GM08714 (cell line): Measurements from ENCODE around the gene VDAC2.
"Not testable (repeated sequence)": the region's sequence is repeated elsewhere in the genome, so short reads cannot be mapped to it uniquely, and the experiment has no call there.

Experiments used
- H3K4me3 ChIP-seq: fragments of 200-500 bp; sonication (Bioruptor generic); 2 replicates; pipeline ENCODE4 v1.5.1; 2014; ENCODE audit warnings: mild to moderate bottlenecking, low read length, inconsistent platforms
- ZNF274 ChIP-seq: IDR thresholded peaks from 2 replicates; pipeline ENCODE4 v1.6.1; 2012; ENCODE audit warnings: mild to moderate bottlenecking, low read depth, low read length

VDAC2 gene

DNA sequence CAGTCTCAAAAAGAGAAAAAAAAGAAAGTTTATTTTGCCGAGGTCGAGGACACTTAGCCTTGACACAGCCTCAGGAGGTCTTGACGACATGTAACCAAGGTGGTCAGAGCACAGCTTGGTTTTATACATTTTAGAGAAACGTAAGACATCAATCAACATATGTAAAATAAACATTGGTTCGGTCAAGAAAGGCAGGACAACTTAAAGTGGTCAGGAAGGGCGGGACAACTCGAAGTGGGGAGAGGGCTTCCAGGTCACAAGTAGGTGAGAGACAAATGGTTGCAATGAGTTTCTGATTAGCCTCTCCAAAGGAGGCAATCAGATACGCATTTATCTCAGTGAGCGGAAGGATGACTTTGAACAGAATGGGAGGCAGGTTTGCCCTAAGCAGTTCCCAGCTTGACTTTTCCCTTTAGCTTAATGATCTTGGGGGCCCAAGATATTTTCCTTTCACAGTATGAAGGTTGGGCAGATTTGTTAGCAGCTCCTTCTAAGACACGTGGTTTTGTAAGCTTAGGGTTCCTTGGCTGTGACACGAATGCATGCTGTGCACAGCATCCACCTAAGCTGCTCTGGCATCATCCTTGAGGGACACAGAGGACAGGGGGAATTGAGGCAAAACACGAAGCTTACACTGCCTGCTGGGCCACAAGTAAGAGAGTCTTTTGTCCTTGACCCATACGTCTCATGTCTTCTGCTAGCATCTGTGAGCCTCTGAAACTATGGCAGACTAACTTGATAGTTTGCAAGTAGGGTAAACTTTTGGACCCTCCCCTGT is 3.3 kb upstream of the VDAC2 start:
- H3K4me3 ChIP-seq: no peak overlapping the region
- TF ChIP-seq ZNF274: no peak

DNA sequence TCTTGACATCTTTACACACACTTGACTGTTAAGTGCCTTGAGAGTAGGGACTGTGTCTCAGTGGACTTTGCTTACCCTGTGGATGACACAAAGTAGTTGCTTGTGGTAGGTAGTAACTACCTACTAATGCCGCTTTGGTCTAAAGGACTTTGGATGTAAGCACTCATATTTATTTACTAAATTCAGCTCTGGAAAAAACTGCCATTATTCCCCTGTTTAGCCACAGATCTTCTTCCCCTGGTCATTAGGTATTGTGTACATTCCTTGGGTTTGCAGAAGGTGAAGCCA is 2.8 kb upstream of the VDAC2 start:
- no peak for TF ChIP-seq ZNF274
- no peak overlapping the region for H3K4me3 ChIP-seq

DNA sequence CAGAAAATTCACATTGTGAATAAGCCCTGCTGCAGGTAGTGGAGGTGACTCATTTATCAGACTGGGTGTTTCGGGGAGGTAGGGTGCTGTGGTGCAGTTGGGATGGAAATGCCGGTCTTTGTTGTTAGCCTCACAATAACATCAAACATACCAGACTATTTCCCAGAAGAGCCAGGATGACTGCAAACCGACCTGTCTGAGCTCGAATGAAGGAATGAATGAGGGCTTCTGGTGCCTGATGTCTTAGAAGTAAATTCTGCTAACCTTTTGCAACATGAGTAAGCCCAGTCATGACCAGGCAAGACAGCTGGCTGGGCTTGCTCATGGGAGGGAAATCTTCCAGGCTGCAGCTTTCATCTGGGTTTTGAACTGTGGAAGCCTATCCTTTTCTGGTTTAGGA is 2.4 kb upstream of the VDAC2 start:
- no peak overlapping the region for H3K4me3 ChIP-seq
- no peak for TF ChIP-seq ZNF274

DNA sequence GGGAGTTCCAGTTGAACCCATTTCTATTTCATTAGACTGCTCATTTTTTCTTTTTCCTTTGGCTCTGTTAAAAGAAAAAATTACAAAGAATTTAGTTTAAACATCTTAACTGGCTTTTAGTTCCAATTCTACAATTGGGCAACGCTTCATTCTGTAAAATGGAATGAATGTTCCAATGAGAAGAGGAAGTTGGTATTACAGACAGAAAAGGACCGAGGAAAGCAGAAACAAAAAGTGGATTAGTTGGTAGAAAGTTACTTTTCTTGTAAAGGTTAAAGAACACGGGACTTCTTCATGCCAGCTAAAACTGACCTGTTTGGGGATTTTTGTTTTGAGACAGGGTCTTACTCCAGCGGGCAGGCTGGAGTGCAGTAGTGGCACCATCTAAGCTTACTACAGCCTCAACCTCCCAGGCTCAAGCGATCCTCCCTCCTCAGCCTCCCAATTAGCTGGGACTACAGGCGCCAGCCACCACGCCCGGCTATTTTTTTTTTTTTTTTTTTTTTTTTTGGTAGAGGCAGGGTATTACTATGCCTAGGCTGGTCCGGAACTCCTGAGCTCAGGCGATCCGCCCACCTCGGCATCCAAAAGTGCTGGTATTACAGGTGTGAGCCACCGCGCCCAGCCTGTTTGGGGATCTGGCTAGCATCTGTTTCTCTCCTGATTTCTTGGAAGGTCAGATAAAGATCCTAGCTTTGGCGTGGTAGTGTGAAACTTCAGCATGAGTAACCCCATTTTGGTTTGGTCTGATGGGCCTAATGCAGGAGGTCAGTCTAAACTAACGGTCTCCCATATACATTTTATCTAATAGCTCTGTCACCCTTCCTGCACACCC is 1.3 kb upstream of the VDAC2 start:
- TF ChIP-seq ZNF274: no peak
- peak overlapping the region; percentile 99; the same call in 1 of the 2 replicates for H3K4me3 ChIP-seq

DNA sequence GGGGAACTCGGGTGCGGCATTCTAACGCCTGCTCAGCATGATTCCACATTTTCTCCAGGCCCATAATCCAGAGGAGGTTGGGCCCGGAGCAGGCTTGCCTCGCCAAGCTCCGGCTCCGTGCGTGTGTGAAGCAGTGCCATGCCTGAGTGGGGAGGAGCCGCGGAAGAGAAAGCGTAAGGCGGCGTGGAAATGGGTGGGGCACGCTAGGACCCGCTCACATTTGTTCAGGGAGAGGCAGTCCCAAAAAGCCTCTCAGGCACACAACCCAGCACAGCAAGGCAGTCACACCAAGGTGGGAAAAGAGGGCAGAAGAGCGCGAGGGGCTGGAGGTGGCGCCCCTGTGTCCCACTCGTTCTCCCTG is 695 bp upstream of the VDAC2 start:
- H3K4me3 ChIP-seq: peak overlapping the region; percentile 99; the same call in 1 of the 2 replicates
- no peak for TF ChIP-seq ZNF274

DNA sequence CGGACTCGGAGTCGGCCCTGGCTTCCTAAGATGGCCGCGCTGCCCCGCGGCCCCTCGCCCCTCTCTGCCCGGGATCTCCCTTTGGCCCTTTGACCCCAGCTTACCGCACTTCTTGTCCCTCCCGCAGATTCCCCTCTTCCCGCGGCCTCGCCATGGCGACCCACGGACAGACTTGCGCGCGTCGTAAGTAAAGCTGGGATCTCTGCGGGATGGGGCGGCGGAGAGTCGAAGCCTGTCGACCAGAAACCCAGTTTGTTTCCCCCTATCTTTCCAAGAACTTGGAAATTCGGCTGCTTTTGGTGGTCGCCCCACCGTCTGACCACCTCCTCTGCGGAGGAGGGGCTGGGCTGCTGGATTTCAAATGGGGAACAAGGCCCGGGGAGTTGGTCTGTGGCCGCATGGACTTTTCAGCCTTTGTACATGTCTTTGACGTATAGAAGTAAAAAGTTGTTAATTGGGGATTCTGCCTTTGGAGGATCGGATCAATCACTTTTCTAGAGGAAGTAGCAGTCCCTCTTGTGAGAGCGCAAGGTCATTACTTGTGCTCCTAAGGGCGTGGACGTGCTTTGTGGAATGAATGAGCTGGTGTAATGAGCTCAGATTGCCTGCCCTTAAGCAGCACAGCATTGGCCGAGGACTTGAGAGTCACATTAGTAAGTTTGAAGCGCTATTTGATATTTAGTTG is 553 bp downstream of the VDAC2 start:
- peak overlapping the region; percentile 99 for H3K4me3 ChIP-seq
- TF ChIP-seq ZNF274: no peak

DNA sequence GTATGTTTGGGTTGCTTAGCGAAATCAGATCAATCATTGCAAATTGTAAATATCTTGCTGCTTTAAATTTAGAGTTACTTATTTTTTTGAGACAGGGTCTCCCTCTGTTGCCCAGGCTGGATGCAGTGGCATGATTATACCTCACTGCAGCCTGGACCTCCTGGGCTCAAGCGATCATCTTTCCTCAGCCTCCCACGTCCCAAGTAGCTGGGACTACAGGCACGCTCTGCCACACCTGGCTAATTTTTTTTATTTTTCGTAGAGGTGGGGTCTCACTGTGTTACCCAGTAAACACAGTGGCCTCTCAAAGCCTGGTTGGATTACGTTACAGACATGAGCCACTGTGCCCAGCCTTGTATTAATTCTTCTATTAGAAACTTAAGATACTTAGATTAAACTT is 1.7 kb downstream of the VDAC2 start:
- H3K4me3 ChIP-seq: peak overlapping the region; percentile 42
- TF ChIP-seq ZNF274: no peak

DNA sequence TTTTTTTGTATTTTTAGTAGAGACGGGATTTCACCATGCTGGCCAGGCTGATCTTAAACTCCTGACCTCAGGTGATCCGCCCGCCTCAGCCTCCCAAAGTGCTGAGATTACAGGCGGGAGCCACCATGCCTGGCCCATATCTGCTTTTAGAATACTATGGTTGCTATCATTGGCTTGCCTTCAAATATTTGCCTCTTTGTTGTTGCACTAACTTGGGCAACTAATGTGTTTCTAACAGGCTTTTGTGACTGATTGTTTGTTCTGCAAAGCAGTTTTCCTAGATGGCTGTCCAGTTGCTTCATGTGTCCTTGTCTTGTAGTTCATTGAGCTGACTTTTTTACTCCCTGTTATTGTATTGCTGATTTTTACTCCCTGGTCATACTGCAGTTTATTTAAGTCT is 9.7 kb downstream of the VDAC2 start:
- no peak overlapping the region for H3K4me3 ChIP-seq
- no peak for TF ChIP-seq ZNF274

DNA sequence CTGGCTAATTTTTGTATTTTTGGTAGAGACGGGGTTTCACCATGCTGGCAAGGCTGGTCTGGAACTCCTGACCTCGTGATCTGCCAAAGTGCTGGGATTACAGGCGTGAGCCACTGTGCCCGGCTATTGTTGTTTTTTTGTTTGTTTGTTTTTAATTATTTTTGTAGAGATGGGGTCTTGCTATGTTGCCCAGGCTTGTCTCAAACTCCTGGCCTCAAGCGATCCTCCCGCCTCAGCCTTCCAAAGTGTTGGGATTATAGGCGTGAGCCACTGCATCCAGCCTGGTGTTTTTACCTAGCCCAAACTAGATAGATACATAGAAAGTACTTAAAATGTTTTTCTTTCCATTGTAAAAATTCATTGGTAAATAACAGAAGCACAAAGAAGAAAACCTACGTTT is 10.9 kb downstream of the VDAC2 start:
- not testable (repeated sequence) for H3K4me3 ChIP-seq

DNA sequence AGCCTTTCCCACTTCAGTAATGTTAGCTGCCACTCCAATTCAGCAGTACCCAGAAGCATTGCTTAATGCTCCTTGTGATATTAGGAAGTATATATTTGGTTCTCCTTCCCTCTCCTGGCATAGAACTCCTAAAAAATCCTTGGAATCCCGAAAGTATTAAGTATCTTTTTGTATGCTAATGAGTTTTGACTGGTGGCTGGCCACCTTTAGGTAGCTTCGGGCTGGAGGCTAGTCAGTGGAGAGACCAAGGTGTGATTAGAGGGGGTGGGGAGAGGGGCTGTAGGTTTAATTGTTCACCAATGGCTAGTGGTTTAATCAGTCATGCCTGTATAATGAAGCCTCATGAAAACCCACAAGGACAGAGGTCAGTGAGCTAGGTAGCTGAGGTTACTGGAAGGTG is 12.9 kb downstream of the VDAC2 start:
- no peak overlapping the region for H3K4me3 ChIP-seq
- no peak for TF ChIP-seq ZNF274

DNA sequence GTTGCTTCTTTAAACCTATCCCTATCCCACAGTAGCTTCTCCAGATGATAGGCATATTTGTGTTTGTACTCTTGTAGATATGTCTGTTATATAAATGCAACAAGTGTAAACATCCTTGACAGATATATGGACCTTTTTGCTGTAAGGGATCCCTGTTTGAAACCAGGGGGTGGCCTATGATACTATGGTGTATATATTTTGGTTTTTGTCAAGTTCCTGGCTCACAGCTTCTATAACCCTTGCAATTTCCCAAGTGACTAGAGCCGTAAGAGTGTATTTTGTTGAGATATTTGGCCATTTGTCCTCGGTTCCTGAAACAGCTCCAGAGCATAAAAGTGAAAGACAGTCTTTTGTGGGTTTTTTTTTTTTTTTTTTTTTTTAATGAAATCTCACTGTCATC is 15.5 kb downstream of the VDAC2 start:
- TF ChIP-seq ZNF274: no peak
- H3K4me3 ChIP-seq: no peak overlapping the region

DNA sequence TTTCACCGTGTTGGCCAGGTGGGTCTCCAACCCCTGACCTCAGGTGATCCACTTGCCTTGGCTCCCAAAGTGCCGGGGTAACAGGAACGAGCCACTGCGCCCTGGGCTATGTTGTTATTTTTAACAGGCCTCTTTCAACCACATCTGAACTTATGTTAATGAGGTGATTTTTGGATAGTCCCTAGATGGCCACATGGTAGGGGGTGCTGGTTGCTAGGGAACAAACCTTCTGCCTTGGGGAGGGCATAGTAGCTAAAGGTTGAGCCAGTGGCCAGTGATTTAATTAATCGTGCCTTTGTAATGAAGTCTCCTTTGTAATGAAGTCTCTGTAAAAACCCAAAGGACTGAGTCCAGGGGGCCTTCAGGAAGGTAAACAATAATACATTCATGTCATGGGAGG is 16.1 kb downstream of the VDAC2 start:
- H3K4me3 ChIP-seq: no peak overlapping the region

DNA sequence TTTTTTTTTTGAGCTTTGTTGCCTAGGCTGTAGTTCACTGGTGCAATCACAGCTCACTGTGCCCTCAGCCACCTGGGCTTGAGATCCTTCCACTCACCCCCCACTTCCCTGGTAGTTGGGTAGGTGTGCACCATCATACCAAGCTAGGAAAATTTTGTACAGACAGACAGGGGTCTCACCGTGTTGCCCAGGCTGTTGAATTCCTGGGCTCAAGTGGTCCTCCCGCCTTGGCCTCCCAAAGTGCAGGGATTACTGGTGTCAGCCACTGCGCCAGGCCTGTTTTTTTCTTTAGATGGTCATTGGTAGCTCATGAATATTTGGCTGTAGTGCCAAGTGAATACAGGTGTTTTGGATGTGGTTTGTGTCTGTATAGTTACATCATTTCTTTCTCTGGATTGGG is 17.7 kb downstream of the VDAC2 start:
- no peak for TF ChIP-seq ZNF274

More for the DNA sequence above, 16.1 kb downstream of the VDAC2 start:
- TF ChIP-seq ZNF274: no peak

DNA sequence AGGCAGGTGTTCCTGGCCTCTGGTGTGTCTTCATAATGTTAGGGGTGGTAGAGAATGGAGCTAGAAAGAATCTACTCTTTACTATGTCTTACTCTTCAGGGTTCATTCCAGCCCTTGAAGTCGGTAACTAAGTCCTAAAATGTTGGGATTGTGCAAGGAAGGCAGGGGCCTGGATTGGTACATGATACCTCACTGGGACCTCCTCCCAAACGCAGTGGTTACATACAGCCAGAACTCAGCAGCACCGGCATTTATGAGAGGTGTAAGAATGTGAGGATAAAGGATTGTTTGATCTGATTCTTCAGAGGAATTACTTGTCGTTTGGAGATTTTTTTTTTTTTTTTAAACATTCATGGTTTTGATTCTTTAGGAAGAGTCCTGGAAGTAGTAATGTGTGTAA is 18.2 kb downstream of the VDAC2 start:
- no peak overlapping the region for H3K4me3 ChIP-seq
- no peak for TF ChIP-seq ZNF274

More for the DNA sequence above, 17.7 kb downstream of the VDAC2 start:
- no peak overlapping the region for H3K4me3 ChIP-seq

DNA sequence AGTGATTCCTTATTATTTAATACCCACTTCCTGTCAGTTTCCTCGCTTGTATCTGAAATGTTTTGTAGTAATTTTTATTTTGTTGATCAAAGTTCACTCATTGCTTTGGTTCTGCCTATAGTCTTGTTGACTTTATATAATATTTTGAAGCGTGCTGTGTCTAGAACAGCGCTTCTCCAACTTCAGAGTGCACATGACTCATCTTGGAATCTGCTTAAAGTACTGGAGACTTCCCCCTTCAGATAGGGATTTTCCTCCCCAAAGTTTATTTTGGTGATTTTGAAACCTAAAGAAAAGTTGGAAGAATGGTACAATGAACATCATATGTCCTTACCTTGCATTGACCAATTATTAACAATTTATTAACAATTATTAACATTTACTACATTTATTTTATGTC is 19.4 kb downstream of the VDAC2 start:
- TF ChIP-seq ZNF274: no peak
- no peak overlapping the region for H3K4me3 ChIP-seq
